Mucosa of rectum (tissue), 2 donors: ENCODE data around the gene TTC27.

Experiments
- H3K27ac ChIP-seq, 2 donors: one replicate each; pipeline ENCODE4 v1.7.0; 2013; ENCODE audit warnings: inconsistent platforms in 2 of 2, low read depth in 2 of 2, low read length in 2 of 2
- H3K27me3 ChIP-seq, 2 donors: one replicate each; pipeline ENCODE4 v1.7.0; 2013; ENCODE audit warnings: low read length in 2 of 2; ENCODE audit not compliant: control insufficient read depth in 2 of 2, insufficient read depth in 2 of 2
- H3K36me3 ChIP-seq, 2 donors: one replicate each; pipeline ENCODE4 v1.7.0; 2013; ENCODE audit warnings: low read length in 2 of 2; ENCODE audit not compliant: control insufficient read depth in 2 of 2, insufficient read depth in 2 of 2
- H3K4me1 ChIP-seq, 2 donors: one replicate each; pipeline ENCODE4 v1.7.0; 2013; ENCODE audit warnings: low read length in 2 of 2, mild to moderate bottlenecking in 1 of 2; ENCODE audit not compliant: control insufficient read depth in 2 of 2, insufficient read depth in 2 of 2
- H3K4me3 ChIP-seq, 2 donors: one replicate each; pipeline ENCODE4 v1.7.0; 2013; ENCODE audit warnings: low read length in 2 of 2
- H3K9ac ChIP-seq, 2 donors: one replicate each; pipeline ENCODE4 v1.7.0; 2013; ENCODE audit warnings: low read length in 2 of 2, low read depth in 1 of 2, mild to moderate bottlenecking in 1 of 2
- H3K9me3 ChIP-seq, 2 donors: one replicate each; pipeline ENCODE4 v1.7.0; 2013; ENCODE audit warnings: low read length in 2 of 2; ENCODE audit not compliant: control insufficient read depth in 2 of 2
- donor health status: healthy.
- donor health status: Normal muscosa, but diverticular disease.

Gene TTC27

DNA sequence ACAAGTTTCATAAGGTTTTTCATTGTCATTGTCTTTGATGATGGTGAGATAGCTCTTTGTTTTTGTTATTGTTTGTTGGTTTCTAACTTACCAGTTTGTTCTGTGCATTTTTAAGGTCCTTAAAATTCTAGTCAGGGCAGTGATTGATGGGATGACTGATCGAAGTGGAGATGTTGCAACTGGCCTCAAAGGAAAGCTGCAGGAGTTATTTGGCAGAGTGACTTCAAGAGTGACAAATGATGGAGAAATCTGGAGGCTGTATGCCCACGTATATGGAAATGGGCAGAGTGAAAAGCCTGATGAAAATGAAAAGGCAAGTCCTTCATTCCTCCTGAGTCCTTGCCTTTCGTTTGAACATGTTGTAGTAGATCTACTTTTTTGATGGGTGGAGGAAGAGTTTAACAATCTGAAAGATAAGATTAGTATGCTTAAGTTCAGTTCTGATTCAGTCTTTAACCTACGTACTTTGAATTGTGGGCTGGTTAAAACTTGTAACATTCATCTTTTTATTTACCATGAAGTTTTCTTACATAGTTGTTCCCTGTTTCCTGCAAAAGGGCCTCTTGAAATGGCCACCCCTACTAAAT, 183.2 kb downstream of the TTC27 start:
- H3K27ac ChIP-seq: no peak overlapping the region
- H3K4me1 ChIP-seq: no peaks in the 10 kb centered on the region
- peaks cover 0 to 2% of the 10 kb centered on the region in 2 donors for H3K36me3 ChIP-seq
- no peaks in the 10 kb centered on the region for H3K27me3 ChIP-seq
- H3K9ac ChIP-seq: no peak overlapping the region
- no peaks in the 10 kb centered on the region for H3K9me3 ChIP-seq
- no peak overlapping the region for H3K4me3 ChIP-seq

DNA sequence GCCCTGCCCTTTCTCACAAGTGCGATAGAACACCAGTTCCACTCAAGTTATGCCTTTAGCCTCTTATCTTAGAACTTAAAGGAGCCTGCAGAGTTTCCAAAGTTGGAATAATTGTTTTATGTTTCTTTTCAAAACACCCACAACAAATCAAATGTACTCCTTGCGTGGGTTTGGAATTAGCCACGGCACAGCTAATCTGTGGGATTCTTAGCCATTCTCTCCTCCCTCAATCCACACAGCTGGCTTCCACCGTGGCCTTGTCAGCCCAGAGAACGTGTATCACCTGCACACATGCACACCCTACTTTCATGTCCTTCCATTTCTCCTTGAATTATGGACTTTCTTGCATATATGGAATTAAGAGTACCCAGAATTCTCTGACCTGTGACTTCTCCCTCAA, 183.8 kb downstream of the TTC27 start:
- Histone ChIP-seq H3K9me3 (no peaks in the 10 kb centered on the region), H3K27me3 (no peaks in the 10 kb centered on the region), H3K36me3 (peaks cover 2 to 3% of the 10 kb centered on the region in 2 donors), H3K4me1 (no peaks in the 10 kb centered on the region), H3K9ac (no peak overlapping the region), H3K27ac (no peak overlapping the region), H3K4me3 (no peak overlapping the region)

DNA sequence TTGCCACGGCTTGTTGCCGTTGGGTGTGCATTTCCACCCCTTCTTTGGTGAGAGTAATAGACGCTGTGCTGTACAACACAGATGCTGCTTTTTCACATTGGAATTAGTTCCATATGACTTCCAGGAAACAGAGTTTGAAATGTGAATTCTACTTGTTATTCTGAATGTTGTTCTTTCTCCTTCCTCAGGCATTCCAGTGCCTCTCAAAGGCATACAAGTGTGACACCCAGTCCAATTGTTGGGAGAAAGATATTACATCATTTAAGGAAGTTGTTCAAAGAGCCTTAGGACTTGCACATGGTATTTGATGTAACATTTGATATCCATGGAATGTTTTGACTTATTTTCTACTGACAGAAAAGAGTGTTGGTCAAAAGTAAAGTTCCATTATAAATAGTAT, 184.5 kb downstream of the TTC27 start:
- Histone ChIP-seq H3K36me3 (peaks cover 2 to 4% of the 10 kb centered on the region in 2 donors), H3K27me3 (no peaks in the 10 kb centered on the region), H3K27ac (no peak overlapping the region)

DNA sequence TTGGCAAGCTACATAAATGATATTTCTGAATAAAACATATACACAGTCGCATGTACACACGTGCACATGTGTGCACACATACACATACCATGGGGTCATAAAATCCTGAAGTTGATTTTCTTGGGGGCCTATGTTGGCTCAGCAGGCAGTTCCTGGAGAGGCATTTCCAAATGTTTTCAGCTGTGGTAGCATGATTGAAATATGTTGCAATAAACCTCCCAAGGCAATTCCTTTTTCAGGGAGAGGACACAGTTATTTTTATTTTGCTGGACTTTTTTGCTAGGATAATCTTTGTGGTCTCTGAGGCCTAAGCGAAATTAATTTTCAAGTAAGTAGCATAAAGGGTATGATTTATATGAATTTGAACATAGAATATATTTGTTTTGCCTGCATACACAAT, 192.2 kb downstream of the TTC27 start:
- Histone ChIP-seq H3K4me3 (no peak overlapping the region), H3K4me1 (no peaks in the 10 kb centered on the region), H3K9ac (no peak overlapping the region), H3K9me3 (no peaks in the 10 kb centered on the region), H3K27me3 (no peaks in the 10 kb centered on the region), H3K27ac (no peak overlapping the region), H3K36me3 (peaks cover 0 to 4% of the 10 kb centered on the region in 2 donors)

More for the DNA sequence above, 184.5 kb downstream of the TTC27 start:
- no peak overlapping the region for H3K9ac ChIP-seq
- H3K4me3 ChIP-seq: no peak overlapping the region
- H3K4me1 ChIP-seq: no peaks in the 10 kb centered on the region
- H3K9me3 ChIP-seq: no peaks in the 10 kb centered on the region

DNA sequence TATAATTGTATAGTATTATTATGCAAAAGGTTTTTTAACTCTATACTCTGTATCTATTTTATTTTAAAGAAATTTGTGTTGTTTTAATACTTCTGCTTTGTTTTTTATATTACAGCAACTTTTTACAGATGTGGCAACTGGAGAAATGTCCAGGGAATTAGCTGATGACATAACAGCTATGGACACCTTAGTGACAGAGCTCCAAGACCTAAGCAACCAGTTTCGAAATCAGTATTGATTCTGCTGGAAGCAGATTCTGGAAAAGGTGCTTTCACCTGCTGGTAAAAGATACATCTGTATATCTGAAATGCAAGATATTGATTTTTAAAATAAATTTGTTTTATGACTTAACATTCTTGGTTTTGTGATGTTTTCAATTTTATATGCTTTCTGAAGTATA, 192.9 kb downstream of the TTC27 start:
- Histone ChIP-seq H3K9me3 (no peaks in the 10 kb centered on the region), H3K4me3 (no peak overlapping the region), H3K27me3 (no peaks in the 10 kb centered on the region), H3K4me1 (no peaks in the 10 kb centered on the region), H3K9ac (no peak overlapping the region), H3K27ac (no peak overlapping the region), H3K36me3 (peaks cover 0 to 4% of the 10 kb centered on the region in 2 donors)

DNA sequence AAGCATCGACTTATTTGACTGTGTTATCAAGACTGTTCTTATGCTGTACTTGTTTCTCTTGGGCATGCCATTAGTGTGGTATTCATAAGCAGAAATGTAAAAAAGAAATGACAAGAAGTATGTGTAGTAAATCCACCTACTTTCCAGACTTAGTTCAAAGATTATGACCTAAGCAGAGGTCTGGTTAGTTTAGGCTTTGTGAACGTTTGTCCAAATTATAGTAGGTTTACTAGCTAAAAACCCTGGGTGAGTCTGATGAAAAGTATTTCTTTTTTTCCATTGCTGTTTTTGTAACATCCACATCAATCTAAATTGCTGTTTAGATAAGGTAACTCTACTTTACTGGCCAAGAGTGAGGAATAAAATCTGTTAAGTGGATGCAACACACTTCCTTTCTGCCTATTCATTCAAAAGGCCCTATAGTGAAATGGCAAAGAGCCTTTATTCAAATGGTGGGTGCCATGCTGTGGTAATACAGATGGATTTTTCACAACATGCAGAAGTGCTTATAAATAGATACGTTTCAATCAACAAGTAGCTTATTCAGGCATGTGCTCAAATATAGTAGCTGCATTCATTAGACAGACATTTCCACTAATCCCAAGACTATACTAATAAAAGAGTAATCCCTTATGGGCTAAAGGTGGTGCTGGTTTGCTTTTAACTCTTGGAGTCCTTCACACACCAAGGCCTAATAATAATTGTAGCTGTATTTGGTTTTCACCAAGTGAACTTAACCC, 196.4 kb downstream of the TTC27 start:
- no peaks in the 10 kb centered on the region for H3K27me3 ChIP-seq
- no peak overlapping the region for H3K9ac ChIP-seq
- H3K4me3 ChIP-seq: no peak overlapping the region
- no peak overlapping the region for H3K27ac ChIP-seq
- H3K36me3 ChIP-seq: no peaks in the 10 kb centered on the region
- H3K9me3 ChIP-seq: peaks cover 0 to 2% of the 10 kb centered on the region in 2 donors
- H3K4me1 ChIP-seq: no peaks in the 10 kb centered on the region

DNA sequence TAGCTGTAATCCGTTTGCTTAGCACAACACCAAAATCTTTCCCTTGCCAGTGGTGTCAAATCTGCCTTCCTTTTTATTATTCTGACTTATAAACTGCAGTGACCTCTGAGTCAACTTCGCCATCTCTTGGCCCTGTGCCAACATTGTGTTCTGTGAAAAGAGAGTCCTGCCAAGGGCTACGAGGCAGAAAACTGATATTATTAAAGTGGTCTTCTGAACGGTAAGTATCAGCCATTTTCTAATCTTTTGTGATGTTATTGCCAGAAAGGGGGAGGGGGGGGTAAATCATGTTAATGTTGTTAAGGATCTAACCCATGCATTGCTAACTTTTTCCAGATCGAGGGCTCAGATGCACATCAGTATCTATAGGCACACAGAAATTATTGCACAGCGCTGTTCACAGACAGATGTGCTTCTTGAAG, 197.5 kb downstream of the TTC27 start:
- Histone ChIP-seq H3K9ac (no peak overlapping the region), H3K9me3 (peaks cover 0 to 2% of the 10 kb centered on the region in 2 donors), H3K27ac (no peak overlapping the region), H3K27me3 (no peaks in the 10 kb centered on the region), H3K4me3 (no peak overlapping the region), H3K4me1 (no peaks in the 10 kb centered on the region), H3K36me3 (no peaks in the 10 kb centered on the region)

DNA sequence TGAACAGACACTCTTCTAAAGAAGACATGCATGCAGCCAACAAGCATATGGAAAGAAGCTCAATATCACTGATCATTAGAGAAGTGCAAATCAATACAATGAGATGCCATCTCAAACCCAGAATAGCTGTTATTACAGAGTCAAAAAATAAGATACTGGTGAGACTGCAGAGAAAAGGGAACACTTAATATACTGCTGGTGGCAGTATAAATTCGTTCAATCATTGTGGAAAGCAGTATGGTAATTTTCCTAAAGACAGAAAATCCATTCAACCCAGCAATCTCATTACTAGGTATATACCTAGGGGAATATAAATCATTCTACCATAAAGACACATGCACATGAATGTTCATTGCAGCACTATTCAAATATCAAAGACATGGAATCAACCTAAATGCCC, 202.3 kb downstream of the TTC27 start:
- Histone ChIP-seq H3K4me3 (no peak overlapping the region), H3K4me1 (no peaks in the 10 kb centered on the region), H3K27me3 (no peaks in the 10 kb centered on the region), H3K27ac (no peak overlapping the region), H3K36me3 (no peaks in the 10 kb centered on the region), H3K9ac (no peak overlapping the region), H3K9me3 (peaks cover 0 to 2% of the 10 kb centered on the region in 2 donors)

DNA sequence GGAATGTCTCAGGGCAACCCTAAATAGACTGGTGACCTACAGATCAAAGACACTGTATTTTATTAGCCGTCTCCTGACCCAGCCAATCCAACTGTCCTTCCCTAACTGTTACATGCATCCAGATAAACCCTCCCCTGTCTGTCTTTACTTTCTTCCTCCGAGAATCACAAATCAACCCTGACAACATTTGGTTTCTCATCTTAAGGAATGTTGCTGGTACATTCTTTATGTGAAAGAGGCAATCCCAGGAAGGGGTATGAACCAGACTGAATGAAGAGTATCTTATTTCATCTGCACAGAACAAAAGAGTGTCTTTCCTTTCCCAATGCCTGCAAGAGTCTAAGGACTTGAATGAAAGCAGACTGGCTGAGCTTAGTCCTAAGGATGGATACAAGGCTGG, 205.0 kb downstream of the TTC27 start:
- no peaks in the 10 kb centered on the region for H3K4me1 ChIP-seq
- no peak overlapping the region for H3K9ac ChIP-seq
- H3K4me3 ChIP-seq: no peak overlapping the region
- no peaks in the 10 kb centered on the region for H3K36me3 ChIP-seq
- H3K9me3 ChIP-seq: peaks cover 0 to 2% of the 10 kb centered on the region in 2 donors
- no peak overlapping the region for H3K27ac ChIP-seq
- no peaks in the 10 kb centered on the region for H3K27me3 ChIP-seq

DNA sequence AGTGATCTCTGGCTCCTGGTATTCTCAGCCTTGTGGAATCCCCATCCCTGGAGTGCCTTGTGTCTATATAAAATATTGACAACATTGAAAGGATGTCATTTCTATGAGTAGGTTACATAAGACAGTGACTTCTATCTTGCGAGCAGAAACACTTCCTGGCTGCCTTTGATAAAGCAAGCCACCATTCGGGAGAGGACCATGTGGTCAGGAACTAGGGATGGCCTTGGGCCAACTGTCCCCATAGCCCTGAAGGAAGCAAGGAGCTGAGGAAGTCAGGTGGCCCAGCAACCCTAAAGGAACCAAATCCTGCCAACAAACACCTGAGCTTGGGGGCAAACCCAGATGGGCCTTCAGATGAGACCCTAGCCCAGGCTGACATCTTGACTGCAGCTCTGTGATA, 205.9 kb downstream of the TTC27 start:
- no peaks in the 10 kb centered on the region for H3K4me1 ChIP-seq
- H3K9me3 ChIP-seq: peaks cover 0 to 2% of the 10 kb centered on the region in 2 donors
- no peaks in the 10 kb centered on the region for H3K27me3 ChIP-seq
- H3K4me3 ChIP-seq: no peak overlapping the region
- no peak overlapping the region for H3K9ac ChIP-seq
- no peaks in the 10 kb centered on the region for H3K36me3 ChIP-seq
- H3K27ac ChIP-seq: no peak overlapping the region
